ENCODE results near the gene CFAP92.

DNA sequence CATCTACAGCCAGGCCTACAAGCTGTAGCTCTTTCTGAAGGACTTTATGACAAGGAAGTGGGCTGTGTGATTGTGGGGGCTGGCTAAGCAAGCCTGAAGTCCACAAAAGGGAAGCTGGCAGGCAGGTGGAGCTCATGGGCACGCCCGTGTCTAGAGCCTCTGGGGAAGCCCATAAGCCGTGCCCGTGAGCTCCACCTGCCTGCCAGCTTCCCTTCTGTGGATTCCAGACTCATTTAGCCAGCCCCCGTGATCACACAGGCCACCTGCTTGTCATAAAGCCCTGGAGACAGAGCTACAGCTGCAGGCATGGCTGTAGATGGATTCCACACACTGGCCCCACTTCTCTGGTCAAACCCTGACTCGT is 22.5 kb upstream of the CFAP92 start:
- TF ChIP-seq TAF1 (IDR thresholded peaks at IDR 0.05; ENCODE audit: borderline replicate concordance, insufficient read depth, low read length) (no peak), POLR2AphosphoS5 (IDR thresholded peaks at IDR 0.05; ENCODE audit: low read depth, low read length) (no peak), SIN3A (IDR thresholded peaks at IDR 0.05; ENCODE audit: borderline replicate concordance, insufficient read depth, low read length) (no peak), FOXP2 (optimal IDR thresholded peaks at IDR 0.05; ENCODE audit: borderline replicate concordance, extremely low read depth, extremely low read length, insufficient read depth) (no peak)
- TF ChIP-seq, protein P1, sequence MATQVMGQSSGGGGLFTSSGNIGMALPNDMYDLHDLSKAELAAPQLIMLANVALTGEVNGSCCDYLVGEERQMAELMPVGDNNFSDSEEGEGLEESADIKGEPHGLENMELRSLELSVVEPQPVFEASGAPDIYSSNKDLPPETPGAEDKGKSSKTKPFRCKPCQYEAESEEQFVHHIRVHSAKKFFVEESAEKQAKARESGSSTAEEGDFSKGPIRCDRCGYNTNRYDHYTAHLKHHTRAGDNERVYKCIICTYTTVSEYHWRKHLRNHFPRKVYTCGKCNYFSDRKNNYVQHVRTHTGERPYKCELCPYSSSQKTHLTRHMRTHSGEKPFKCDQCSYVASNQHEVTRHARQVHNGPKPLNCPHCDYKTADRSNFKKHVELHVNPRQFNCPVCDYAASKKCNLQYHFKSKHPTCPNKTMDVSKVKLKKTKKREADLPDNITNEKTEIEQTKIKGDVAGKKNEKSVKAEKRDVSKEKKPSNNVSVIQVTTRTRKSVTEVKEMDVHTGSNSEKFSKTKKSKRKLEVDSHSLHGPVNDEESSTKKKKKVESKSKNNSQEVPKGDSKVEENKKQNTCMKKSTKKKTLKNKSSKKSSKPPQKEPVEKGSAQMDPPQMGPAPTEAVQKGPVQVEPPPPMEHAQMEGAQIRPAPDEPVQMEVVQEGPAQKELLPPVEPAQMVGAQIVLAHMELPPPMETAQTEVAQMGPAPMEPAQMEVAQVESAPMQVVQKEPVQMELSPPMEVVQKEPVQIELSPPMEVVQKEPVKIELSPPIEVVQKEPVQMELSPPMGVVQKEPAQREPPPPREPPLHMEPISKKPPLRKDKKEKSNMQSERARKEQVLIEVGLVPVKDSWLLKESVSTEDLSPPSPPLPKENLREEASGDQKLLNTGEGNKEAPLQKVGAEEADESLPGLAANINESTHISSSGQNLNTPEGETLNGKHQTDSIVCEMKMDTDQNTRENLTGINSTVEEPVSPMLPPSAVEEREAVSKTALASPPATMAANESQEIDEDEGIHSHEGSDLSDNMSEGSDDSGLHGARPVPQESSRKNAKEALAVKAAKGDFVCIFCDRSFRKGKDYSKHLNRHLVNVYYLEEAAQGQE (IDR thresholded peaks at IDR 0.05; ENCODE audit: insufficient read depth in 1 of 2, low read depth in 2 of 2, low read length in 2 of 2): no peak

Data from PFSK-1 (cell line).